ENCODE measurements around the gene SLC22A31. TPM values are rescaled to one million over a fixed set of nuclear protein-coding genes. Genes with fewer than 3 reads are reported as not detected.

Gene SLC22A31
- total RNA-seq, 1 experiment from 2014 or later: 6.7 TPM

GRCh38 chr16:89183463-89183862 is 16.9 kb downstream of the SLC22A31 start:
- TF ChIP-seq CTCF (IDR thresholded peaks at IDR 0.05; ENCODE audit: insufficient read depth in 1 of 2, low read depth in 1 of 2, low read length in 1 of 2, severe bottlenecking in 1 of 2, unreplicated experiment in 1 of 2): peak; percentile 11 to 31
- no TSS peak for BruUV-seq (replicated peaks)
- no peaks in the 10 kb centered on the region for H3K27me3 ChIP-seq (replicated peaks; ENCODE audit: control insufficient read depth, insufficient read depth, low read length)
- intact Hi-C loops (cut with micrococcal nuclease; ENCODE audit: unreplicated experiment): no loop called here
- H3K36me3 ChIP-seq (ENCODE audit: control insufficient read depth, insufficient read depth, low read length): no peaks in the 10 kb centered on the region
- Mint-ChIP-seq H3K4me3 (ENCODE audit: unreplicated experiment) (no peak overlapping the region), H3K27ac (ENCODE audit: unreplicated experiment) (no peak overlapping the region), H3K4me1 (ENCODE audit: low read depth, unreplicated experiment) (no peaks in the 10 kb centered on the region), H3K36me3 (ENCODE audit: insufficient read depth, unreplicated experiment) (peaks cover 6% of the 10 kb centered on the region), H3K9me3 (ENCODE audit: unreplicated experiment) (no peaks in the 10 kb centered on the region), H3K27me3 (ENCODE audit: insufficient read depth, unreplicated experiment) (peaks cover 7% of the 10 kb centered on the region)
- CTCF ChIA-PET: interaction anchor here (0.9 kb wide), 1 partner anchor 9 kb away, joined by 3 read pairs; no protein-coding TSS in a partner anchor
- H3K4me1 ChIP-seq: no peaks in the 10 kb centered on the region
- POLR2A ChIA-PET: no interaction called here
- no peaks in the 10 kb centered on the region for H3K9me3 ChIP-seq
- H3K4me3 ChIP-seq (ENCODE audit: low read depth, low read length): no peak overlapping the region
- DNase-seq: peak in 1 of 2 experiments; percentile 49

- intact Hi-C loops (cut with micrococcal nuclease; ENCODE audit: unreplicated experiment): no loop called here
- H3K36me3 Mint-ChIP-seq (ENCODE audit: insufficient read depth, unreplicated experiment): no peaks in the 10 kb centered on the region
- H3K4me1 Mint-ChIP-seq (ENCODE audit: low read depth, unreplicated experiment): no peaks in the 10 kb centered on the region
- H3K4me1 ChIP-seq: no peaks in the 10 kb centered on the region
- no peak for DNase-seq
- no peak overlapping the region for H3K4me3 Mint-ChIP-seq (ENCODE audit: unreplicated experiment)
- H3K4me3 ChIP-seq (ENCODE audit: low read depth, low read length): no peak overlapping the region
- H3K9me3 ChIP-seq: no peaks in the 10 kb centered on the region
- no peaks in the 10 kb centered on the region for H3K36me3 ChIP-seq (ENCODE audit: control insufficient read depth, insufficient read depth, low read length)
- BruUV-seq (replicated peaks): no TSS peak
- no peaks in the 10 kb centered on the region for H3K27me3 ChIP-seq (replicated peaks; ENCODE audit: control insufficient read depth, insufficient read depth, low read length)
- no peak overlapping the region for H3K27ac Mint-ChIP-seq (ENCODE audit: unreplicated experiment)
- H3K9me3 Mint-ChIP-seq (ENCODE audit: unreplicated experiment): no peaks in the 10 kb centered on the region
- POLR2A ChIA-PET: no interaction called here
- CTCF ChIA-PET: interaction anchor here (0.6 kb wide), 1 partner anchor 61 kb away, joined by 3 read pairs; no protein-coding TSS in a partner anchor
- peaks cover 10% of the 10 kb centered on the region for H3K27me3 Mint-ChIP-seq (ENCODE audit: insufficient read depth, unreplicated experiment)
- TF ChIP-seq CTCF (IDR thresholded peaks at IDR 0.05; ENCODE audit: insufficient read depth in 1 of 2, low read depth in 1 of 2, low read length in 1 of 2, severe bottlenecking in 1 of 2, unreplicated experiment in 1 of 2): no peak
These were observed 20.6 kb downstream of the SLC22A31 start for GRCh38 chr16:89179656-89180315.

- no peaks in the 10 kb centered on the region for H3K4me1 Mint-ChIP-seq (ENCODE audit: low read depth, unreplicated experiment)
- H3K4me3 Mint-ChIP-seq (ENCODE audit: unreplicated experiment): no peak overlapping the region
- Histone ChIP-seq H3K36me3 (ENCODE audit: control insufficient read depth, insufficient read depth, low read length) (no peaks in the 10 kb centered on the region), H3K4me1 (no peaks in the 10 kb centered on the region; the same call in 1 of the 2 replicates), H3K27me3 (replicated peaks; ENCODE audit: control insufficient read depth, insufficient read depth, low read length) (no peaks in the 10 kb centered on the region; the same call in 1 of the 2 replicates), H3K4me3 (ENCODE audit: low read depth, low read length) (no peak overlapping the region), H3K9me3 (no peaks in the 10 kb centered on the region)
- no peak for DNase-seq
- H3K9me3 Mint-ChIP-seq (ENCODE audit: unreplicated experiment): no peaks in the 10 kb centered on the region
- no peaks in the 10 kb centered on the region for H3K36me3 Mint-ChIP-seq (ENCODE audit: insufficient read depth, unreplicated experiment)
- no peak for TF ChIP-seq CTCF (IDR thresholded peaks at IDR 0.05; ENCODE audit: insufficient read depth in 1 of 2, low read depth in 1 of 2, low read length in 1 of 2, severe bottlenecking in 1 of 2, unreplicated experiment in 1 of 2)
- intact Hi-C loops (cut with micrococcal nuclease; ENCODE audit: unreplicated experiment): no loop called here
- ChIA-PET POLR2A (no interaction called here), CTCF (no interaction called here)
- H3K27ac Mint-ChIP-seq (ENCODE audit: unreplicated experiment): no peak overlapping the region
- no TSS peak for BruUV-seq (replicated peaks)
- H3K27me3 Mint-ChIP-seq (ENCODE audit: insufficient read depth, unreplicated experiment): peaks cover 10% of the 10 kb centered on the region
These were observed 21.2 kb downstream of the SLC22A31 start for GRCh38 chr16:89179148-89179484.
